Caco-2 (cell line): ENCODE measurements around the gene ZGRF1. TPM values are rescaled to one million over a fixed set of nuclear protein-coding genes. Genes with fewer than 3 reads are reported as not detected.
A peak's percentile ranks its signal among the peaks of the same experiment; 100 is the strongest.

Source experiments
- Bru-seq: library from RNA; stranded (reverse); fragments of 400-500 nt; gene quantifications from one replicate; lab custom pipeline; 2021; lab: Mats Ljungman, UMichigan
- BruChase-seq, 2 experiments: library from RNA; stranded (reverse); fragments of 400-500 nt; gene quantifications; one replicate each; lab custom pipeline; 2021; lab: Mats Ljungman, UMichigan
- BruUV-seq: library from RNA; stranded (reverse); fragments of 400-500 nt; replicated peaks from 2 replicates; lab custom pipeline; 2021; lab: Mats Ljungman, UMichigan
- CTCF ChIA-PET: fragments of 300-600 bp; sonication (Branson Sonifier 250); formaldehyde crosslinking; loops from one replicate; lab custom pipeline; 2022; ENCODE audit warnings: antibody characterized with exemption; lab: Charles Lee
- POLR2A ChIA-PET: fragments of 300-600 bp; sonication (Branson Sonifier 250); formaldehyde crosslinking; loops from one replicate; lab custom pipeline; 2022; ENCODE audit warnings: antibody characterized with exemption; lab: Charles Lee
- DNase-seq, 2 experiments: peaks; one replicate each; pipeline versions ENCODE4 v3.0.0 to v3.0.0-alpha.2; 2020 to 2022
- H3K27me3 ChIP-seq: replicated peaks from 2 replicates; pipeline ENCODE4 v1.6.0; 2011; ENCODE audit warnings: low read length; ENCODE audit not compliant: control insufficient read depth, insufficient read depth
- H3K36me3 ChIP-seq: 2 replicates; pipeline ENCODE4 v1.5.1; 2011; ENCODE audit warnings: low read length; ENCODE audit not compliant: control insufficient read depth, insufficient read depth
- H3K4me1 ChIP-seq: fragments of 250-450 bp; sonication (Bioruptor Pico); 2 replicates; pipeline ENCODE4 v1.5.1; 2020; ENCODE audit warnings: mild to moderate bottlenecking
- H3K4me3 ChIP-seq: 2 replicates; pipeline ENCODE4 v1.5.1; 2011; ENCODE audit warnings: low read depth, mild to moderate bottlenecking, control low read depth, low read length
- H3K9me3 ChIP-seq: fragments of 250-450 bp; sonication (Bioruptor Pico); 2 replicates; pipeline ENCODE4 v1.5.1; 2020; ENCODE audit warnings: mild to moderate bottlenecking, moderate library complexity
- H3K27ac Mint-ChIP-seq: one replicate; pipeline ENCODE4 v1.8.0; 2022; ENCODE audit warnings: mixed read lengths; ENCODE audit not compliant: unreplicated experiment
- H3K27me3 Mint-ChIP-seq: one replicate; pipeline ENCODE4 v1.8.0; 2022; ENCODE audit warnings: mixed read lengths; ENCODE audit not compliant: insufficient read depth, unreplicated experiment
- H3K36me3 Mint-ChIP-seq: one replicate; pipeline ENCODE4 v1.8.0; 2022; ENCODE audit warnings: mild to moderate bottlenecking, mixed read lengths; ENCODE audit not compliant: insufficient read depth, unreplicated experiment
- H3K4me1 Mint-ChIP-seq: one replicate; pipeline ENCODE4 v1.8.0; 2022; ENCODE audit warnings: low read depth, mixed read lengths; ENCODE audit not compliant: unreplicated experiment
- H3K4me3 Mint-ChIP-seq: one replicate; pipeline ENCODE4 v1.8.0; 2022; ENCODE audit warnings: mild to moderate bottlenecking, moderate library complexity, mixed read lengths; ENCODE audit not compliant: unreplicated experiment
- H3K9me3 Mint-ChIP-seq: one replicate; pipeline ENCODE4 v1.8.0; 2022; ENCODE audit warnings: mixed read lengths; ENCODE audit not compliant: unreplicated experiment
- intact Hi-C: fragments of 100-400 bp; cut with micrococcal nuclease; formaldehyde crosslinking; loops from one replicate; pipeline ENCODE4 v1.10.0; 2022; ENCODE audit not compliant: unreplicated experiment
- long read RNA-seq: library from polyadenylated mRNA; stranded (forward); transcript quantifications from one replicate; pipeline ENCODE4 v2.0.0, GENCODE V29; 2022
- total RNA-seq: library from RNA; stranded (reverse); gene quantifications from 2 replicates; pipeline ENCODE4 v1.2.3, GENCODE V29; 2022
- TF ChIP-seq, protein P1 (sequence below), 2 experiments: fragments of 200-600 bp in 1 of 2; IDR thresholded peaks; 1 replicate in 1 of 2; 2 replicates in 1 of 2; pipeline versions ENCODE4 v1.5.1 to v1.8.0; 2011 to 2022; ENCODE audit warnings: antibody characterized with exemption in 1 of 2, control low read depth in 1 of 2, inconsistent platforms in 1 of 2, low read depth in 1 of 2, low read length in 1 of 2, mild to moderate bottlenecking in 1 of 2, moderate library complexity in 1 of 2; ENCODE audit not compliant: insufficient read depth in 1 of 2, severe bottlenecking in 1 of 2, unreplicated experiment in 1 of 2

Gene ZGRF1, protein sequence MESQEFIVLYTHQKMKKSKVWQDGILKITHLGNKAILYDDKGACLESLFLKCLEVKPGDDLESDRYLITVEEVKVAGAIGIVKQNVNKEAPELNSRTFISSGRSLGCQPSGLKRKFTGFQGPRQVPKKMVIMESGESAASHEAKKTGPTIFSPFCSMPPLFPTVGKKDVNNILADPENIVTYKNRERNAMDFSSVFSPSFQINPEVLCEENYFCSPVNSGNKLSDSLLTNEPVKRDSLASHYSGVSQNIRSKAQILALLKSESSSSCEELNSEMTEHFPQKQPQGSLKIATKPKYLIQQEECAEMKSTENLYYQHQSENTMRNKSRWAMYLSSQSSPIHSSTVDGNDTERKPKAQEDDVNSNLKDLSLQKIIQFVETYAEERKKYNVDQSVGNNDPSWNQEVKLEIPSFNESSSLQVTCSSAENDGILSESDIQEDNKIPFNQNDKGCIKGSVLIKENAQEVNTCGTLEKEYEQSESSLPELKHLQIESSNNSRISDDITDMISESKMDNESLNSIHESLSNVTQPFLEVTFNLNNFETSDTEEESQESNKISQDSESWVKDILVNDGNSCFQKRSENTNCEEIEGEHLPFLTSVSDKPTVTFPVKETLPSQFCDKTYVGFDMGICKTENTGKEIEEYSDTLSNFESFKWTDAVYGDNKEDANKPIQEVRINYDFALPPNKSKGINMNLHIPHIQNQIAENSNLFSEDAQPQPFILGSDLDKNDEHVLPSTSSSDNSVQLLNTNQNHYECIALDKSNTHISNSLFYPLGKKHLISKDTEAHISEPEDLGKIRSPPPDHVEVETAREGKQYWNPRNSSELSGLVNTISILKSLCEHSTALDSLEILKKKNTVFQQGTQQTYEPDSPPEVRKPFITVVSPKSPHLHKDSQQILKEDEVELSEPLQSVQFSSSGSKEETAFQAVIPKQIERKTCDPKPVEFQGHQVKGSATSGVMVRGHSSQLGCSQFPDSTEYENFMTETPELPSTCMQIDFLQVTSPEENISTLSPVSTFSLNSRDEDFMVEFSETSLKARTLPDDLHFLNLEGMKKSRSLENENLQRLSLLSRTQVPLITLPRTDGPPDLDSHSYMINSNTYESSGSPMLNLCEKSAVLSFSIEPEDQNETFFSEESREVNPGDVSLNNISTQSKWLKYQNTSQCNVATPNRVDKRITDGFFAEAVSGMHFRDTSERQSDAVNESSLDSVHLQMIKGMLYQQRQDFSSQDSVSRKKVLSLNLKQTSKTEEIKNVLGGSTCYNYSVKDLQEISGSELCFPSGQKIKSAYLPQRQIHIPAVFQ (N-terminal part only)
- 14.7 and 15.7 TPM in 2 replicates for total RNA-seq
- percentile 58 among the genes with signal in this experiment for Bru-seq, nascent RNA
- percentile 66 among the genes with signal in this experiment for BruChase-seq, experiment 1, labeled RNA remaining after a 2-hour chase
- percentile 61 among the genes with signal in this experiment for BruChase-seq, experiment 2, labeled RNA remaining after a 6-hour chase
- long read RNA-seq, partial matches to known transcripts = 3 of 11 reads
- long read RNA-seq, other reads (novel, unspliced or antisense) = 8 of 11 reads

DNA sequence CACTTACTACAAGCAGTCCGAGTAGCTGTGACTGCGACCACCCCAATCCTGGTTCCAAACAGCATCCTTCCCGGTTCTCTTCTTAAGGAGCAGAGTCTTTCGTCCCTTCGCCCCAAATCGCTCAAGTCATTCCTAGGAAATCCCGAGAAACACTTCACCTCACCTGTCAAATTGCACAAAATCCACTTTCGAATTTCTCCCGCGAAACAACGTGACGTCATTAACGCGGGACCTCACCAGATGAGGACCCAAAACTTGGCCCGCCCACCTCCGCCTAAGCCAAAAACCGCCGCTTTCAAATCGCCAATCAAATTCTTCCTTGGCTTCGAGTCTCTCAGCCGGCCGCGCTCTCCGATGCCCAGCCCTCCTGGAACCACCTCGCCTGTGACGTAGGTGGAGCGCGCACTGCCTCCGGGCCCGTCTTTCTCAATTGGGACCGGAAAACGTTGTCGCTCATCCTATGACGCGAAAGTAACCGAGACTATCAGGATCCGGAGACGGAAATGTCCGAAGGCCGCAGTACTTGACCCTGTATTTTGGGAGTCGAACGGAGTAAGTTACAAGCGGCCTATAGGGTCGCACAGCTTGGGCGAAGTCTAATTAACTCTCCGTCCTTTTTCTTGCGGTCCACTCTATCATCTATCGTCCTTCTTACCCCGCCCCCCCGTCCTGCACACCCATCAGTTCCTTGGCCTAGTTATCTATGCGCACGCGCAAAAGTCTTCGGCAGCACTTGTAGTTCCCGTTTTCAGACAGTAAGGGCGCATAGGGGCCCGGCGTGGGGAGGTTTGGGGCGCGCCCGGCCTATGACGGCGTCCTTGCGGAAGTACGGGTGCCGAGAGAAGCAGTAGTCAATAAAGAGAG lies at the start of gene ZGRF1, which contains the start of gene LARP7:
Gene ZGRF1 (minus strand): TSS at position 222 of the 864 bp plus-strand sequence. CDS start 3,733 bp downstream, outside the sequence.
Gene LARP7 (plus strand): TSS at position 456 of the 864 bp plus-strand sequence. CDS start 7,527 bp downstream, outside the sequence.
- Histone ChIP-seq H3K9me3 (no peaks in the 10 kb centered on the region), H3K4me3 (peak within 1 kb of the TSS; percentile 78), H3K36me3 (no peaks in the 10 kb centered on the region), H3K4me1 (peaks cover 7% of the 10 kb centered on the region; the same call in 1 of the 2 replicates), H3K27me3 (no peaks in the 10 kb centered on the region)
- ChIA-PET POLR2A (interaction anchor here (0.6 kb wide), 2 partner anchors 74 to 220 kb away, joined by 3 read pairs; no protein-coding TSS in a partner anchor), CTCF (interaction anchor here (1.8 kb wide), 1 partner anchor 128 kb away, joined by 4 read pairs; no protein-coding TSS in a partner anchor)
- TF ChIP-seq, protein P1, sequence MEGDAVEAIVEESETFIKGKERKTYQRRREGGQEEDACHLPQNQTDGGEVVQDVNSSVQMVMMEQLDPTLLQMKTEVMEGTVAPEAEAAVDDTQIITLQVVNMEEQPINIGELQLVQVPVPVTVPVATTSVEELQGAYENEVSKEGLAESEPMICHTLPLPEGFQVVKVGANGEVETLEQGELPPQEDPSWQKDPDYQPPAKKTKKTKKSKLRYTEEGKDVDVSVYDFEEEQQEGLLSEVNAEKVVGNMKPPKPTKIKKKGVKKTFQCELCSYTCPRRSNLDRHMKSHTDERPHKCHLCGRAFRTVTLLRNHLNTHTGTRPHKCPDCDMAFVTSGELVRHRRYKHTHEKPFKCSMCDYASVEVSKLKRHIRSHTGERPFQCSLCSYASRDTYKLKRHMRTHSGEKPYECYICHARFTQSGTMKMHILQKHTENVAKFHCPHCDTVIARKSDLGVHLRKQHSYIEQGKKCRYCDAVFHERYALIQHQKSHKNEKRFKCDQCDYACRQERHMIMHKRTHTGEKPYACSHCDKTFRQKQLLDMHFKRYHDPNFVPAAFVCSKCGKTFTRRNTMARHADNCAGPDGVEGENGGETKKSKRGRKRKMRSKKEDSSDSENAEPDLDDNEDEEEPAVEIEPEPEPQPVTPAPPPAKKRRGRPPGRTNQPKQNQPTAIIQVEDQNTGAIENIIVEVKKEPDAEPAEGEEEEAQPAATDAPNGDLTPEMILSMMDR (IDR thresholded peaks at IDR 0.05; ENCODE audit: insufficient read depth in 1 of 2, low read depth in 1 of 2, low read length in 1 of 2, severe bottlenecking in 1 of 2, unreplicated experiment in 1 of 2) = peak; percentile 59 to 65
- BruUV-seq = no TSS peak
- H3K4me3 Mint-ChIP-seq = no peak within 1 kb of the TSS
- no peak within 1 kb of the TSS for H3K27ac Mint-ChIP-seq
- no peaks in the 10 kb centered on the region for H3K36me3 Mint-ChIP-seq
- H3K4me1 Mint-ChIP-seq = no peaks in the 10 kb centered on the region
- H3K27me3 Mint-ChIP-seq = no peaks in the 10 kb centered on the region
- peak; percentile 96 to 98 for DNase-seq
- no peaks in the 10 kb centered on the region for H3K9me3 Mint-ChIP-seq
- intact Hi-C loops = loop anchor here (2.0 to 10.0 kb wide), 3 partner anchors 68 to 458 kb away; no protein-coding TSS in a partner anchor

DNA sequence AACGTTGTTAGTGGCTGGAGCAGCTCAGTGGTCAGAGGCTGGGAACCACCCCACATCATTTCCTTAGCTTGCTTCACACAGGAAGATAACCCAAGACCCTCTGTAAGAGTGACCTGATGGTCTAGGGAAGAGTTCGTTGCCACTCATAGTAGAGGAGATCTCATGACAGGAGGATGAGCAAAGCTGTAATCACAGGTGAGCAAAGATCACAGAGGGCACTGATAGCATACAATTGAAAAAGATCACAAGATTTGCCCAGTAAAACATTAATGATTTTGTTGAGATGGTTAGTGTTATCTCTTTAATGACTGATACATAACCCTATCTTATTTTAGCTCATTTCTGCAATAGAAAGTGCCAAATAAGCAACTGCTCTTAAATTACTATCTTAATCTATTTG lies 44.3 kb upstream of the ZGRF1 start:
- no peak for DNase-seq
- intact Hi-C loops = no loop called here
- Mint-ChIP-seq H3K36me3 (no peaks in the 10 kb centered on the region), H3K27ac (no peak overlapping the region), H3K4me3 (no peak overlapping the region), H3K4me1 (peaks cover 7% of the 10 kb centered on the region), H3K9me3 (no peaks in the 10 kb centered on the region), H3K27me3 (peaks cover 2% of the 10 kb centered on the region)
- Histone ChIP-seq H3K9me3 (no peaks in the 10 kb centered on the region), H3K4me1 (peaks cover 5% of the 10 kb centered on the region; the same call in 1 of the 2 replicates), H3K27me3 (no peaks in the 10 kb centered on the region), H3K4me3 (no peak overlapping the region), H3K36me3 (no peaks in the 10 kb centered on the region)
- TF ChIP-seq, protein P1 (IDR thresholded peaks at IDR 0.05; ENCODE audit: insufficient read depth in 1 of 2, low read depth in 1 of 2, low read length in 1 of 2, severe bottlenecking in 1 of 2, unreplicated experiment in 1 of 2) = no peak
- ChIA-PET POLR2A (no interaction called here), CTCF (no interaction called here)
- BruUV-seq = no TSS peak
